GM19351 (cell line): Measurements from ENCODE around the gene CPSF4.
"Not testable (repeated sequence)": the region's sequence is repeated elsewhere in the genome, so short reads cannot be mapped to it uniquely, and the experiment has no call there.

Source experiments
- ATAC-seq: cut with Tn5 transposase; IDR thresholded peaks from one replicate; pipeline ENCODE4 v1.9.1; 2021; ENCODE audit warnings: mild to moderate bottlenecking, moderate library complexity; ENCODE audit not compliant: unreplicated experiment

Gene CPSF4

GRCh38 chr7:99485094-99485493, 46.4 kb downstream of the CPSF4 start:
- no peak for ATAC-seq

DNA sequence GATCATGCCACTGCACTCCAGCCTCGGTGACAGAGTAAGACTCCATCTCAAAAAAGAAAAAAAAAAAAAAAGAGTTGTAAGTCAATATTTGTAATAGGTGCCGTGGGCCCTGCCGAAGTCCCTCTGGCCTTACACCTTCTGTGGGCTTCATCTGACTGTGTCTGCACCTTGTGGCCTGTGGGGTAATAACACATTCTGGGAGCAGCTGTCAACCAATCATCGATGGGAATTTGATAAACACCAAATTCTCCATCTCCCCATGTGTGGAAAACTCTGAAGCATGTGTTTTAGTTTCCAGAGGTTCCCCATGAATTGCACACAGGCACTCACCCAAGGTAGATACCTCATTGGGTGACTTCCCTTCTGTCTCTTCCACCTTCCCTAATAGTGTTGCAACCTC, 50.5 kb downstream of the CPSF4 start:
- no peak for ATAC-seq

DNA sequence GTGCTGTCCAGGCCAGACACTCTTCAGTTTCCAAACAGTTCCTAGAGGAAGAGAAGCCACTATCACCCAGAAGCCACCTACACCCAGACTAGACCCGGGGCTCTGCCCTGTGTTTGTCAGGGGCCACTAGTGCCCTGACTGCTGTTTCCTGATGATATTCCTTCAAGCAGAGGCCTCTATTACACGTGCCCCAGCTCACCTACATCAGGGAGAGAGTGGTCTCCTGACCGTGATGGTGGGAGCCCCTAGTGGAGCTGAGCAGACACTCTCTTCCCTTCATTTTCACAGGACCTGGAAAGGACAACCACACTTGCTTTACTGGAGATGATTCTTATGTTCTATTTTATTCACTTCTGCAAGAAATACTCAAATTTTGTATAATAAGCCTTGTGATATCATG, 52.1 kb downstream of the CPSF4 start:
- no peak for ATAC-seq

- ATAC-seq: no peak
These were observed 55.1 kb downstream of the CPSF4 start for GRCh38 chr7:99493823-99494222.

- ATAC-seq: no peak
These were observed 59.2 kb downstream of the CPSF4 start for GRCh38 chr7:99497766-99498545.

- no peak for ATAC-seq
These were observed 59.8 kb downstream of the CPSF4 start for GRCh38 chr7:99498546-99498944.

- ATAC-seq: peak; percentile 17
These were observed 60.6 kb downstream of the CPSF4 start for GRCh38 chr7:99499371-99499720.

- ATAC-seq: peak; percentile 43
These were observed 61.2 kb downstream of the CPSF4 start, which contains the start of gene ZNF394 for GRCh38 chr7:99499721-99500636. ZNF394 (minus strand) TSS chr7:99500281; CDS start chr7:99500093, 188 bp downstream.

DNA sequence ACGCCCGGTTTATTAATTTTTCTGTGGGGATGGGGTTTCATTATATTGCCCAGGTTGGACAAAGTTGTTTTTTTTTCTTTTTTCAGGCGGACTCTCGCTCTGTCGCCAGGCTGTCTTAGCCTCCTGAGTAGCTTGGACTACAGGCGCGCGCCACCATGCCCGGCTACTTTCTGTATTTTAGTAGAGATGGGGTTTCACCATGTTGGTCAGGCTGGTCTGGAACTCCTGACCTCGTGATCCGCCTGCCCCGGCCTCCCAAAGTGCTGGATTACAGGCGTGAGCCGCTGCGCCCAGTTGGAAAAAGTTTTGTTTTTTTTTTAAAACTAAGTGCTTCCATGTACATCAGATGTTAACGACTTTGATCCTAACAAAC, 61.9 kb downstream of the CPSF4 start:
- ATAC-seq: no peak

GRCh38 chr7:99501236-99501635, 62.5 kb downstream of the CPSF4 start:
- not testable (repeated sequence) for ATAC-seq

DNA sequence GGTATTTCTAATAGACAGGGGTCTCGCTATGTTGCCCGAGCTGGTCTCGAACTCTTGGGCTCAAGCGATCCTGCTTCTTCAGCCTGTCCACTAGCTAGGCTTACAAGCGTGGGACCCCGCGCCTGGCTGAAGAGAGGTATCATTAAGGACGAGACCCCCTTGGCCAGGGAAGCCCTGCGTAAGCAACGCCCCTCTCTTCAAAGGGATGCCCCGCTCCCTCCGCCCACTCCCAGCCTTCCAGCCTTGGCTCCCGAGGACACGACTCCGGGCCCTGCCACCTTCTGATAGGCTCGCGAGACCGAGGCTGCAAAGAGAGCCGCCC, 65.5 kb downstream of the CPSF4 start:
- ATAC-seq: no peak

DNA sequence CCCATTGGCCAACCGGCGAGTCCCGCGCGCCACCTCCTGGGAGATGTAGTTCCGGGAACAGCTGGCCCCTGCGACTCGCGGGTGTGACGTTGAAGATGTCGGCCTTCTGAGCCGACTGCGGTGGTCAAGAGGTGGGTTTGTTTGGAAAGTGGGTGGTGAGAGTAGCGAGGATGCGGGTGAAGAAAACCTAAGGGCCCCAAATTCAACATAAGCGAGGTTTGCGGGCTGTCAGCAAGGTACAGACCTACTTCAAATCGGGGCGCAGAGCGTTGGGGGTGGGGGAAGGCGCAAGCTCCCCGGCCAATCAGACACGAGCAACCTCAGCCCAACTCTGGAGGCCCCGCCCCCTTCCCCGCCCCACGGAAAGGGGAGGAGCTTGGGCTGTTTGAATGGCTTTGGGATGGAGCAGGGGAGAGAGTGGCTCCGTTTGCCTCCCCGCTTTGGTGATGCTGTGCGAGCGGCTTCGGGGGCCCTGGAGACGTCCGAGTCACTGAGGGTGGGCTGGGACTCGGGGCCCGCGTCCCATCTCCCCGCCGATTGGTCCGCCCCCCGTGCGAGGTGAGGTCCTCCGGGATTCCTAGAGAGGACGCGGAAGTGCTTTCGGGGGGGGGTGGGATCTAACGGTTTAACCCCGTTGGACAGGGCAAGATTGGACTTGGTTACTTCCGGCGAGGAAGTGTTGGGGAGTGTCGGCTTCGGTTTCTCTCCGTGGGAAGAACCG, 66.0 kb downstream of the CPSF4 start, which contains the start of gene ZKSCAN5:
ZKSCAN5 (plus strand) TSS at position 60 of the 721 bp plus-strand sequence. CDS start 1,383 bp downstream, outside the sequence.
- peak; percentile 77 for ATAC-seq

- ATAC-seq: peak; percentile 1
These were observed 66.5 kb downstream of the CPSF4 start for GRCh38 chr7:99505324-99505662.
